H1 (cell line): Measurements from ENCODE around the gene SCNN1G. TPM values are rescaled to one million over a fixed set of nuclear protein-coding genes. Genes with fewer than 3 reads are reported as not detected.

ENCODE experiments used
- CTCF ChIA-PET: fragments of 300-600 bp; sonication (Branson Sonifier 250); formaldehyde crosslinking; loops from one replicate; lab custom pipeline; 2021; ENCODE audit not compliant: partially characterized antibody; lab: Charles Lee
- POLR2A ChIA-PET: fragments of 300-600 bp; sonication (Branson Sonifier 250); formaldehyde crosslinking; loops from one replicate; lab custom pipeline; 2021; ENCODE audit warnings: inconsistent platforms; ENCODE audit not compliant: partially characterized antibody; lab: Charles Lee
- DNase-seq, 2 experiments: peaks; one replicate each; pipeline versions ENCODE4 v3.0.0 to v3.0.0-alpha.2; 2010 to 2022; ENCODE audit warnings: low spot score in 2 of 2, low read depth in 1 of 2, mixed read lengths in 1 of 2
- FAIRE-seq: peaks from 2 replicates; lab custom pipeline; 2011; peaks lifted over from hg19 to GRCh38; lab: Jason Lieb, UNC
- H2AFZ ChIP-seq: 2 replicates; pipeline ENCODE4 v1.8.1; 2012; ENCODE audit warnings: low read length, inconsistent platforms
- H2AK5ac ChIP-seq: 2 replicates; pipeline ENCODE4 v1.6.1; 2013; ENCODE audit warnings: low read depth, low read length
- H2BK120ac ChIP-seq: replicated peaks from 2 replicates; pipeline ENCODE3; 2013; ENCODE audit warnings: low read depth, low read length, inconsistent platforms
- H2BK12ac ChIP-seq: 2 replicates; pipeline ENCODE4 v1.6.1; 2013; ENCODE audit warnings: low read depth, low read length
- H2BK15ac ChIP-seq: 2 replicates; pipeline ENCODE4 v1.6.1; 2013; ENCODE audit warnings: low read length
- H2BK20ac ChIP-seq: 2 replicates; pipeline ENCODE4 v1.6.1; 2013; ENCODE audit warnings: low read length
- H2BK5ac ChIP-seq: 2 replicates; pipeline ENCODE4 v1.6.1; 2013; ENCODE audit warnings: low read depth, low read length
- H3K14ac ChIP-seq: 2 replicates; pipeline ENCODE4 v1.6.1; 2013; ENCODE audit warnings: inconsistent platforms; ENCODE audit not compliant: insufficient read length
- H3K18ac ChIP-seq: 2 replicates; pipeline ENCODE4 v1.6.1; 2013; ENCODE audit warnings: low read length; ENCODE audit errors: extremely low read depth
- H3K23ac ChIP-seq: 2 replicates; pipeline ENCODE4 v1.6.1; 2013; ENCODE audit warnings: inconsistent platforms; ENCODE audit not compliant: insufficient read length
- H3K23me2 ChIP-seq: 2 replicates; pipeline ENCODE4 v1.6.1; 2013; ENCODE audit warnings: low read depth, low read length
- H3K27ac ChIP-seq: 2 replicates; pipeline ENCODE4 v1.6.1; 2011; ENCODE audit warnings: low read depth, low read length, inconsistent platforms
- H3K27me3 ChIP-seq, 4 experiments: replicated peaks in 1 of 4; 1 replicate in 1 of 4; 2 replicates in 3 of 4; pipeline versions ENCODE4 v1.6.1 to v1.8.1; 2011 to 2013; ENCODE audit warnings: low read length in 3 of 4, mild to moderate bottlenecking in 3 of 4, inconsistent platforms in 2 of 4, mixed read lengths in 2 of 4, moderate library complexity in 1 of 4; ENCODE audit not compliant: control insufficient read depth in 3 of 4, insufficient read depth in 3 of 4; ENCODE audit errors: extremely low read depth in 1 of 4
- H3K36me3 ChIP-seq, 4 experiments: 2 replicates each; pipeline versions ENCODE4 v1.6.1 to v1.8.1; 2011 to 2013; ENCODE audit warnings: mild to moderate bottlenecking in 4 of 4, low read length in 3 of 4, moderate library complexity in 2 of 4, control low read depth in 1 of 4, inconsistent platforms in 1 of 4; ENCODE audit not compliant: insufficient read depth in 4 of 4, control insufficient read depth in 2 of 4
- H3K4ac ChIP-seq: replicated peaks from 2 replicates; pipeline ENCODE3; 2013; ENCODE audit warnings: low read length, low read depth, mixed read lengths, inconsistent platforms; ENCODE audit not compliant: insufficient read length
- H3K4me1 ChIP-seq, 4 experiments: replicated peaks in 1 of 4; 1 replicate in 1 of 4; 2 replicates in 3 of 4; pipeline versions ENCODE4 v1.6.1 to v1.8.1; 2011 to 2013; ENCODE audit warnings: low read length in 3 of 4, inconsistent platforms in 2 of 4, mixed read lengths in 1 of 4; ENCODE audit not compliant: insufficient read depth in 4 of 4, control insufficient read depth in 3 of 4
- H3K4me2 ChIP-seq, 2 experiments: 2 replicates each; pipeline versions ENCODE4 v1.6.1 to v1.8.1; 2011 to 2013; ENCODE audit warnings: low read depth in 2 of 2, low read length in 2 of 2, control low read depth in 1 of 2, inconsistent platforms in 1 of 2, mild to moderate bottlenecking in 1 of 2; ENCODE audit not compliant: insufficient read depth in 1 of 2
- H3K4me3 ChIP-seq, 4 experiments: fragments of 200-600, 300-600 bp in 1 of 4; sonication (generic), shearing (Covaris generic), sonication (Bioruptor Twin) in 1 of 4; 2 replicates each; pipeline versions ENCODE4 v1.5.1 to v1.8.1; 2011 to 2016; ENCODE audit warnings: low read length in 4 of 4, low read depth in 3 of 4, control low read depth in 2 of 4, inconsistent platforms in 2 of 4, mild to moderate bottlenecking in 2 of 4, mixed read lengths in 1 of 4, moderate library complexity in 1 of 4; ENCODE audit not compliant: insufficient read depth in 2 of 4; ENCODE audit errors: extremely low read depth in 1 of 4
- H3K56ac ChIP-seq: replicated peaks from 2 replicates; pipeline ENCODE3; 2013; ENCODE audit warnings: low read depth, mild to moderate bottlenecking, mixed read lengths, low read length, inconsistent platforms; ENCODE audit not compliant: insufficient read length
- H3K79me1 ChIP-seq: 2 replicates; pipeline ENCODE4 v1.6.1; 2013; ENCODE audit warnings: low read depth, low read length, control low read depth
- H3K79me2 ChIP-seq, 2 experiments: 2 replicates each; pipeline versions ENCODE4 v1.6.1 to v1.8.1; 2012 to 2013; ENCODE audit warnings: low read length in 2 of 2, mild to moderate bottlenecking in 2 of 2, inconsistent platforms in 1 of 2; ENCODE audit not compliant: insufficient read depth in 2 of 2, control insufficient read depth in 1 of 2
- H3K9ac ChIP-seq, 4 experiments: replicated peaks in 1 of 4; 1 replicate in 1 of 4; 2 replicates in 3 of 4; pipeline versions ENCODE4 v1.6.1 to v1.8.1; 2011 to 2013; ENCODE audit warnings: low read depth in 3 of 4, low read length in 3 of 4, control low read depth in 2 of 4, mild to moderate bottlenecking in 2 of 4, moderate library complexity in 2 of 4, inconsistent platforms in 1 of 4; ENCODE audit errors: extremely low read depth in 1 of 4
- H3K9me3 ChIP-seq, 2 experiments: 2 replicates each; pipeline versions ENCODE4 v1.6.1 to v1.8.1; 2012 to 2013; ENCODE audit warnings: mild to moderate bottlenecking in 2 of 2, moderate library complexity in 2 of 2, control low read depth in 1 of 2, inconsistent platforms in 1 of 2, low read depth in 1 of 2, low read length in 1 of 2, mixed read lengths in 1 of 2; ENCODE audit not compliant: insufficient read depth in 2 of 2
- H4K20me1 ChIP-seq, 2 experiments: replicated peaks in 1 of 2; 2 replicates each; pipeline versions ENCODE3 to v1.8.1; 2011 to 2013; ENCODE audit warnings: inconsistent platforms in 2 of 2, low read length in 2 of 2, mild to moderate bottlenecking in 1 of 2; ENCODE audit not compliant: insufficient read depth in 2 of 2, control insufficient read depth in 1 of 2
- H4K5ac ChIP-seq: 2 replicates; pipeline ENCODE4 v1.6.1; 2013; ENCODE audit warnings: low read length, low read depth, mixed read lengths, inconsistent platforms; ENCODE audit not compliant: insufficient read length
- H4K8ac ChIP-seq: 2 replicates; pipeline ENCODE4 v1.8.0; 2013; ENCODE audit warnings: mild to moderate bottlenecking, moderate library complexity, low read length, inconsistent platforms; ENCODE audit not compliant: insufficient read depth; ENCODE audit errors: extremely low read depth
- H4K91ac ChIP-seq: replicated peaks from 2 replicates; pipeline ENCODE3; 2013; ENCODE audit warnings: low read length, mixed read lengths, inconsistent platforms; ENCODE audit not compliant: insufficient read length
- CHD2 ChIP-seq: IDR thresholded peaks from 2 replicates; pipeline ENCODE4 v1.6.1; 2012; ENCODE audit warnings: low read length, improper control_type of control experiment
- CREB1 ChIP-seq: IDR thresholded peaks from 2 replicates; pipeline ENCODE4 v1.6.1; 2012; ENCODE audit warnings: inconsistent platforms
- EZH2 ChIP-seq: fragments of 200-600 bp; sonication (generic); IDR thresholded peaks from 2 replicates; pipeline ENCODE4 v1.7.1; 2012; ENCODE audit warnings: low read depth, mild to moderate bottlenecking, moderate library complexity, low read length, inconsistent platforms; ENCODE audit not compliant: severe bottlenecking
- MAFK ChIP-seq: IDR thresholded peaks from 2 replicates; pipeline ENCODE4 v1.6.1; 2012; ENCODE audit warnings: low read depth, mild to moderate bottlenecking, improper control_type of control experiment, low read length
- RFX5 ChIP-seq: IDR thresholded peaks from 2 replicates; pipeline ENCODE4 v1.6.1; 2011; ENCODE audit warnings: low read depth, low read length, improper control_type of control experiment, borderline replicate concordance
- SP2 ChIP-seq: IDR thresholded peaks from 2 replicates; pipeline ENCODE4 v1.6.1; 2012; ENCODE audit warnings: mild to moderate bottlenecking, low read length, inconsistent platforms
- SUZ12 ChIP-seq: fragments of 200-600 bp; sonication (generic); IDR thresholded peaks from 2 replicates; pipeline ENCODE4 v1.6.1; 2012; ENCODE audit warnings: mild to moderate bottlenecking, inconsistent platforms, low read length, moderate library complexity, mixed read lengths
- TCF12 ChIP-seq: IDR thresholded peaks from 2 replicates; pipeline ENCODE4 v1.6.1; 2011; ENCODE audit warnings: low read depth, mild to moderate bottlenecking, low read length
- USF2 ChIP-seq: IDR thresholded peaks from 2 replicates; pipeline ENCODE4 v1.6.1; 2011; ENCODE audit warnings: low read length, improper control_type of control experiment
- WGBS, 2 experiments: shearing (Covaris generic) in 1 of 2; methylation state at CpG; one replicate each; pipeline versions ENCODE4 v1.1.6 to v1.1.7; 2013 to 2015; ENCODE audit warnings: low lambda C conversion rate in 2 of 2, mixed read lengths in 2 of 2, inconsistent platforms in 1 of 2, low coverage in 1 of 2, missing lambda C conversion rate in 1 of 2; ENCODE audit not compliant: insufficient replicate concordance in 2 of 2, insufficient coverage in 1 of 2, insufficient read length in 1 of 2; ENCODE audit errors: extremely low coverage in 1 of 2, missing lambda C conversion rate in 1 of 2; 5-methylcytosine and 5-hydroxymethylcytosine counted together
- polyA plus RNA-seq, 7 experiments: library from polyadenylated mRNA; depleted of rRNA in 3 of 7; stranded (reverse) in 5 of 7; unstranded in 2 of 7; fragments of >200 nt in 5 of 7; fragments of 200-250 nt in 2 of 7; gene quantifications; 1 replicate in 5 of 7; 2 replicates in 1 of 7; 4 replicates in 1 of 7; pipeline versions ENCODE4 v1.2.1 to v1.2.3, GENCODE V29; 2011 to 2013; ENCODE audit warnings: missing spikeins in 2 of 7, mixed read lengths in 2 of 7
- total RNA-seq: library from RNA; stranded (reverse); fragmentation: NEBNext Ultra II Directional; extraction: Animal tissue kit (Norgen Biotek cat#: 25700); gene quantifications from 2 replicates; pipeline ENCODE4 v1.2.1, GENCODE V29; 2021

Gene SCNN1G
- total and polyA plus RNA-seq, 2 of the 8 experiments (the other 6 are each of a cell fraction or from before 2014, with no cell fraction given): 0.73 to 1.1 TPM

- Histone ChIP-seq H4K91ac (no peak overlapping the region), H2BK20ac (no peak overlapping the region), H4K8ac (no peak overlapping the region), H2BK5ac (no peak overlapping the region), H3K14ac (no peak overlapping the region), H3K4me1 (peaks cover 0 to 8% (median 4%) of the 10 kb centered on the region in 4 experiments; a peak in 4 of 7 replicates), H2BK15ac (no peak overlapping the region), H3K56ac (no peak overlapping the region), H2AFZ (peak overlapping the region; percentile 87; the same call in 1 of the 2 replicates), H3K18ac (no peak overlapping the region), H3K27me3 (peaks cover 7 to 23% (median 16%) of the 10 kb centered on the region in 4 experiments), H3K79me1 (no peaks in the 10 kb centered on the region), H3K23me2 (peaks cover 8% of the 10 kb centered on the region; the same call in 1 of the 2 replicates), H2AK5ac (no peak overlapping the region), H3K4ac (no peak overlapping the region), H3K36me3 (no peaks in the 10 kb centered on the region), H3K4me2 (peak overlapping the region; percentile 83 to 92), H3K79me2 (no peaks in the 10 kb centered on the region), H3K4me3 (peak overlapping the region; percentile 35 to 68 (median 55); a peak in 7 of 8 replicates), H4K20me1 (no peaks in the 10 kb centered on the region), H3K9me3 (no peaks in the 10 kb centered on the region), H2BK120ac (no peak overlapping the region), H3K23ac (no peak overlapping the region), H4K5ac (no peak overlapping the region), H3K27ac (no peak overlapping the region), H3K9ac (no peak overlapping the region), H2BK12ac (no peak overlapping the region)
- ChIA-PET POLR2A (no interaction called here), CTCF (interaction anchor here (0.6 to 14.8 kb wide), 19 partner anchors 9 to 1485 kb away, joined by 3 to 178 read pairs (median 4); partner anchors contain the start of gene SCNN1B)
- DNase-seq (peak; percentile 84 to 98), FAIRE-seq (no peak)
- 9% methylated on average over 22 of the region's 33 CpGs; no CpG with 5 or more reads in 1 of the 2 experiments for WGBS, 2 experiments
- TF ChIP-seq SUZ12: no peak
- TF ChIP-seq RFX5: no peak
- peak; percentile 11; the same call in 1 of the 2 replicates for TF ChIP-seq CHD2
- no peak for TF ChIP-seq USF2
- TF ChIP-seq CREB1: peak; percentile 4; the same call in 1 of the 2 replicates
- TF ChIP-seq MAFK: no peak
- peak; percentile 77; the same call in 1 of the 2 replicates for TF ChIP-seq TCF12
- TF ChIP-seq EZH2: no peak
- no peak for TF ChIP-seq SP2
Measured at GRCh38 chr16:23182206-23182678, 303 bp upstream of the SCNN1G start.
